WTC11 (cell line): ENCODE data around the gene SASH3.

Source experiments
- CTCF ChIP-seq: fragments of 200-600 bp; IDR thresholded peaks from 2 replicates; pipeline ENCODE4 v1.8.0; 2022; ENCODE audit warnings: antibody characterized with exemption
- USF2 ChIP-seq: sonication (generic); formaldehyde crosslinking; IDR thresholded peaks from 2 replicates; pipeline ENCODE4 v1.8.1; 2023; ENCODE audit warnings: mild to moderate bottlenecking, missing genetic modification reagents, moderate library complexity

GRCh38 chrX:129780441-129781105 is 824 bp downstream of the SASH3 start:
- no peak for TF ChIP-seq USF2 (CRISPR knock-in tag)
- TF ChIP-seq CTCF: no peak
